Fibroblast of skin of scalp (primary cell): ENCODE results near the gene GINS1.
"Not testable (repeated sequence)": the region's sequence is repeated elsewhere in the genome, so short reads cannot be mapped to it uniquely, and the experiment has no call there.

Experiments used
- DNase-seq: peaks from one replicate; pipeline ENCODE4 v3.0.0-alpha.2; 2013

GINS1 gene

DNA sequence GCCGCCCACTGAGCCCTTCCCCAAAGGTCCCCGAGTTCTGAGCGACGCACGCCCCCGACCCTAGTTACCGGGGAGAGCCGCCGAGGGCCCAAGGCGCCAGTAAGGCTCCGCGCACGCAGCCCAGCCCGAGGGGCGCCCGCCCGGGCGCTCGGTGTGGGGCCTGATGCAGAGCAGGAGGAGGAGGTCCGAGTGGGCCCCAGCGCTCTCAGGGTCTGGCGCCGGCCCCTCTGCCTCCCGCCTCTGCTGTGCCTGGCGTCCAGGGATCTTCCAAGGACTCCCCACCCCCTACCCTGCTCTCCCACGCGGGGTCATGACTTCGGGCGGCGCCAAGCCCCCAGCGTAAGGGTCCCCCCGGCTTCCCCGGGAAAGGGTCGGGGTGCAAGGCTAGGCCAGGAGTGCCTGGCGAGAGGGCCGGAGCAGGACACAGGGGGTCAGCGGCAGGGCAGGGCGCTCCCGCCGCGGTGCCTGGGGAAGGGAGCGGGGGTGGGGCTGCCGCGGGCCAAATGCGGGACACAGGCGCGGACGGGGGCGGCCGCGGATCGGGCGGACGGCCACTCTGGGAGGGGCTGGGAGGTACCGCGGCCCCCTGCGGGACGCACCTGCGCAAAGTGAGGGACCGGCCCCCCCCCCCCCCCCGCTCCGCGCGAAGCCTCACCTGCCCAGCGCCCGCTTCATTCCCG is 17.5 kb upstream of the GINS1 start:
- DNase-seq, result peak; percentile 23

DNA sequence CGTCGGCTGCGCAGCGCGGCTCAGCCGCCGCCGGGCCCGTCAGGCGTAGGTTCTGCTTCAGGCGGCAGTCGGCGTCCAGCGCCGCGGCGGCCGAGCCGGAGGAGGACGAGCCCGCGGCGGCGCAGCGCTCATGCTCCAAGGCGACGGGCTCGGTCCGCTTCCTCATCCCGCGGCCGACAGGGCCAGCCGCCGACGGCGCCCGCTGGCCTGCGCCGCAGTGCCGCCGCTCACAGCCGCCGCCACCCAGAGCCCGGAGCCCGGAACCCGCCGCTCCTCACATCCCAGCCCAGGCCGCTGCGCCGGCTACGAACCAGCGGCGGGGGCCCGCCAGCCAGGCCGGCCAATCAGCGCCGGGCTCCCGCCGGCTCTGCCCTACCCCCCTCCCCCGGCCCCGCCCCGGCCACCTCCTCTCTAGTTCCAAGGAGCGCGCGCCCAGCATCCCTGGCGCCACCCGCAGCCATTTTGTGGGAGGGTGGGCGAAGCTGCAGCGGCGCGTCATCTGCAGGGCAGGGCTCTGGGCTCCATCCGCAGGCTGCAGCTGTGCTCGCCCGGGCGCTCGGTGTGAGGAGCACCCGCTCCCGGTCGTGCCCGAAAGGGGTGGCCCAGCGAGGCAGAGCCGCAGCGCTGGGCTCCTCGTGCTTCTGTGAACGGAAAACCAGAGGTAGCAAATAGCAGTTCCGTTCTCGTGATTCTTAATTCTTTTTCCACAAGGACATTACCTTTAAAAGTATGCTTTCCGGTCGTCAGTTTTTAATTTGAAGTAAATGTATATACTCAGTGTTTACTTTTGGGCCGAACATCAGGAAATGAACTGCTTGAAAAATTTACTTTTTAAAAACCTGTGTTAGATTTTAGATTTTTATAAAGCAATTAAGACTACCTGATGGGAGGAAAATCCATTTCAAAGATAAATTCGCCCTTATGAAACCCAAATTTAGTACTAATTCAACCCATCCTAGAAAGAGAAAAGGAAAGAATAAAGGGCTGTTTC is 16.6 kb upstream of the GINS1 start, which contains the start of gene ABHD12:
Gene ABHD12, minus strand, starts transcription at position 298 of the 991 bp plus-strand sequence. Its CDS starts 132 bp downstream, at position 166.
- peak; percentile 98 for DNase-seq

DNA sequence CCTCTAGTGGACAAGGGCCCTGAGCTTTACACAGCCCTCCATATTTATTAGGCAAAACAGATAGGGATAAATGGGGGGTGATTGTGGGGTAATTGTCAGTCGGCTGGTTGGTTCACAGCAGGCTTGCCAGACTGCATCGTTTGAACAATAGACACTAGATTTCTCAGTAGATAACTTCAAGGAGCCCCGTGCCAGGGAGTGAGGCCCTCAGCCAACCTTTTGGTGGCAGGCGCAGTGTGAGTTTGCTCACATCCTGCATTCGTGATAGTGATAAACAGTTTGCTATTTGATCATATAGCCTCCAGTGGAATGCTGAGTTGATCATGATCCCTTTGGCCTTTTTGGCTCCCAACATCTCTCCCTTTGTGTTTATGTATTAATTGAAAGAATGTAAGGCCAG is 13.2 kb upstream of the GINS1 start:
- no peak for DNase-seq

DNA sequence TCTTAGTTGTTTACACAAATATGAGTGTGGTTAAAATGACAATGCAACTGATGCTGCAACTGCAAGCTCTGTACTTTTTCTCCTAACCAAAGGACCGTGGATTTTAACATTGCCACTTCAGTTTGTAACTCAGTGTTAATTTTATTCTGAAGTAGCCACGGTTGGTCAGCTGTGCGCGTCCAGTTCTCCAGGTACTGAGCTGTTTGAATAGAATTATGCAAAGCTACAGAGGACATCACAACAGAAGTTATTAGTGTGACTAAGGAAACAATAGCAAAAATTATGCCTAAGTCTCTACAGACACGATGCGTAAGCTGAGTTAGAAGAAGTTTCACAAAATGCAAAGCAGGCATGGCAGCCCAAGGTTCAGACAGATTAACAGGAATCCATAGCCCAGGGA is 12.5 kb upstream of the GINS1 start:
- no peak for DNase-seq

DNA sequence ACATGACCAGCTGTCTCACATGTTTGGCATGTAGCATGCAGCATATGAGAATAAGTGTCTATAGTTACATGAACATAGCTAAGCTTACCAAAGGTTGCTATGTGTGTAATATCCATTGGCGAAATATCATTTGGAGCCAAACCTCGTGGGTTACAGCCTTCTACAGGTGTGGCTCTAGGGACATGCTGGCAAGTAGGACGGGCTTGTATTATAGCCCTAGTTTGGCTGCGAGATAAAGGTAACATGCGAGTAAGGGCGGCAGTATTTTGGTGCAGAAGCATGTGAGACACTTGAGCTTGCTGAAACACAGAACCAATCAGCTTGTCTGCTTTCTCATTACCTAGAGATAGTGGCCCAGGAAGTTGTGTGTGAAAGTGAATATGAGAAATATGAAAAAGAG is 10.4 kb upstream of the GINS1 start:
- DNase-seq, result no peak

DNA sequence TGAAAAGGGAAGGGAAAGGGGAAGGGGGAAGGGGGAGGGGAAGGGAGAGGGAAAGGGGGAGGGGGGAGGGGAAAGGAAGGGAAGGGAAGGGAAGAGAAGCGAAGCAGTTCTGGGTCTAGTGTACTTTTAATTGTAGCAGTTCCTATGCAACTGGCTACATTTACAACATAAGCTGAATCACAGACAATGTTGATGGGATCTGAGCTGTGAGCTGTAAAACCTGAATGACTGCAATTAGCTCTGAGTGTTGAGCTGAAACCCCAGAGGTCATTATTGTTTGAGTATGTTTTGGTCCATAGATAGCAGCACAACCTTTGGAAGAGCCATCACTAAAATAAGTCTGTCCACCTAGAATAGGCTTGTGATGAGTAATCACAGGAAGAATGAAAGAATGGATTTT is 9.7 kb upstream of the GINS1 start:
- DNase-seq, result no peak

DNA sequence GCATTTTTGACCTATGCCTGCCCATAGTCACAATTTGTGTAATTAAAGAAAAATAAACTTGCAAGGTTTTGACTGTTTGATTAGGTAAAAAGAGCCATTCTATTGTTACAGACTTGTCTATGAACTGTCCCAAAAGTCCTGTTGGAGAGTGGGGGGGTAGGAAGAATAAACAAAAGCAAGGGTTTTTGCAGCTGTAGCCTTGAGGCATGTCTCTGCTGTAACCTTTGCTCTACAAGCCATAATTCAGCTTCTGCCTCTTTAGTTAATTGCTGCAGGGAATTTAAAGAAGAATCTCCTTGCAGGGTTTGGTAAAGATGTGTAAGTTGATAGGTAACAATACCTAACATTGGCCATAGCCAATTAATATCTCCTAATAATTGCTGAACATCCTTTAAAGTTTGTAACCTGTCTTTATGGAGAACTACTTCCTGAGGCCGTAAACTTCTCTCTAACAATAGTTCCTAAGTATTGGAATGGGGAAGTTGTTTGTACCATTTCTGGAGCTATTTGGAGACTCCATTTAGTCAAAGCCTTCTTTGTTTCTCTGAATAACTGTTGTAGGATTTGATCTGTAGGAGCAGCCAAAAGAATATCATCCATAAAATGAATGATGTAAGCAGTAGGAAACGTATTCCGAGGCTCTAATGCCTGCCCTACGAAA is 9.0 kb upstream of the GINS1 start:
- no peak for DNase-seq

DNA sequence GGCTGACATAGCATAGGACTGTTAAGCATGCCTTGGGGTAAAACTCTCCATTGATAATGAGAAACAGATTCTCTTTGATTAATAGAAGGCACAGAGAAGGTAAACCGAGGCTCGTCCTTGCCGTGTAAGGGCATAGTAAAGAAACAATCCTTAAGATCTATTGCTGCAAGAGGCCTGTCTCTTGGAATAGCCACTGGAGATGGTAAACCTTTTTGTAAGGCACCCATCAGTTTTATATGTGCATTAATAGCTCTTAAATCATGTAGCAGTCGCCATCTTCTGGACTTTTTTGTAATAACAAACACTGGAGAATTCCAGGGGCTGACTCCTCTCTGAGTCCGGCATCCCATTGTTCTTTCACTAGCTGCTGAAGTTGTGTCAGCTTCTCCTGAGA is 8.4 kb upstream of the GINS1 start:
- DNase-seq, result peak; percentile 80

DNA sequence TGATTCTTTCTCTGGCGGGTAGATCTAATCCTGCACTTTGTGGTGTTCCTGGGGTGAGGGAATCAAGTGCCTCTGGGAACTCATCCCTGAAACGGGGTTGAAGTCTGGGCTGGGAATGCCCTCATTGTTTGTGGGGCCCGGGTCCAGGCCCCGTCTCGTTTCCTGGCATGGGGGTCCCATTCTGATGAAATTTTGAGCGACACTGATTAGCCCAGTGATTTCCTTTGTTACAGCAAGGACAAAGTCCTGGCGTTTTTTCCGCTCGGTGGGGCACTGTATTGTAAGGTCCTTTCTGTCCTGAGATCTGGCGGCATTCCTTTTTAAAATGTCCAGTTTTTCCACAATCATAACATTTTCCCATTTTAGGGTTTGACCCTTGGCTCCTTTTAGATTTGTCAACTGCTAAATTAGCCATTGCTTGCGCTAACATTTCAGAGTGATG is 7.2 kb upstream of the GINS1 start:
- not testable (repeated sequence) for DNase-seq

DNA sequence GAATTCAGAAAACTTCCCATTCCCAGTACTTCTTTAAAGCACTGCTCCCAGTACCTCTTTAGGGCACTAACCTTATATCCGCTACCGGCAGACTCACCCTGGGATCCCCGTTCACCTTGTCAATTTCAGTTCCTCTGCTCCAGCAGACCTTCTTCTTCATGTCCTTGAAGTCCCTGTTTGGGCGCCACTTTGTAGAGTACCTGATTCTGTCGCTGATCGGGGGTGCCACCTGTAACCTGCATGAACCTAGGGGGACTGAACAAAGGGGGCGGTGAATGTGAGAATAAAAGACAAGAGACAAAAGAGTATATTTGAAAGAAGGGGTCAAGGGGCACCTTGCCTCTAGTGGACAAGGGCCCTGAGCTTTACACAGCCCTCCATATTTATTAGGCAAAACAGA is 4.9 kb upstream of the GINS1 start:
- no peak for DNase-seq

DNA sequence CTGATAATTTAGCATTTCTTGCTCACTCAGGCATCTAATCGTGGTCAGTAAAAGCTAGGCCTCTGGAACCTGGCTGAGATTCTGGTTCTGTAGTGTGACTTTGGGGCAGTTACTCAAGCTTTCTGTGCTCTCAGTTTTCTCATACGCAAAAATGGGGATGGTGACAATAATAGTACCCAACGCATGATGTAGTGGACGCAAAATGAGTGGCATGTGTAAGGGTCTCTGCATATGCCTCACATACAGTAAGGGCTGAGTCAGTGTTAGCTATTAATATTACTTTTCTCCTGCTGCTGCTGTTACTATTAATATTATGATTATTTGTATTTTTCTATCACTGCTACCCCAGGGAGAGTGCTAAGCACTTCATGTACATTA is 686 bp downstream of the GINS1 start:
- no peak for DNase-seq

DNA sequence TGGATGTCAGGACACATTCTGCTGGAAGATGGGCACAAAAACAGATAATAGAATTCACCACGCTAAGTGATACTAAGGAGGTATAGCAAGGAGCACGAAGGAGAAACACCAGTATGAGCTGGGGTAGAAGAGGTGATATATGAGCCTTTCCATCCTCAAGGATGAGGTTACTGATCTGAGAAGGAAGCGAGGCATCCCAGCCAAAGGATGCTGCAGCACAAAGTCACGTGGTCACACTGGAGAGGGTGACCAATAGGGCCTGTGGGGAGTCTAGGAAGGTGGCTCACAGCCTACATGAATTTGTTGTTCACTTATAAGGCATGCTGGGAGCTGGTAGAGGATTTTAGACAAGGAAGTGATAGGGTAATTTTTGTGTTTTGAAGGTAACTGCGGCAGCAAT is 1.4 kb downstream of the GINS1 start:
- no peak for DNase-seq

DNA sequence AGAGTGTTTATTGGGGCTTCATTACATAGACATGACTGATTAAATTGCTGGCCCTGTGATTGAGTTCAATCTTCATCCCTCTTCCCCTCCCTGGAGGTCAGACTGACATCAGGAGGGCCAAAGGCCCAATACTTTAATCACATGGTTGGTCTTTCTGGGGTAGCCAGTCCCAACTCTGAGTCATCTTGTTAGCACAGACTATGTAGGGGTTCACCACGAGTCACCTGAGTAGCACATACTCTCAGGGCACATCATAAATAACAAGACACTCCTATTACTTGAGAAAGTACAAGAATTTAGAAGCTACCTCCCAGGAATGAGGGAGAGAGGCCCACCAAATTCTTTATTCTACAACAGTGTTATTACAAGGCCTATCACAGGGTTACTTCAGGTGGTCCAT is 11.3 kb downstream of the GINS1 start:
- no peak for DNase-seq

DNA sequence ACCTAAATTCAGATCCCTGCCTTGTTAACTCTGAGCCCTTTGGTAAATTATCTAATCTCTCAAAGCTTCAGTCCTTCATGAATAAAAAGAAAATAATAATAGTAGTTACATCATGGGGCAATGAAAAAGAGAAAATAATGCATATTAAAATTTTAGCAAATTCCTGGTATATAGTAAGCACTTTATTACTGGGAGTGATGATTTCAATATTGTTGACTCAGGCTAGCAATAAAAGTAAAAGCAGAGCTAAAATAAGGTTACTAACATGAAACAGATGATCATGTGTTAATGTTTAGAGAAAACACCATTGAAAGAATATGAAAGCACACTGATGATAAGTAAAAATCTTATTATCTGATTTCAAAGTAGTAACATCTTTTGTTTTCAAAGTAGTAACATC is 13.6 kb downstream of the GINS1 start:
- no peak for DNase-seq

DNA sequence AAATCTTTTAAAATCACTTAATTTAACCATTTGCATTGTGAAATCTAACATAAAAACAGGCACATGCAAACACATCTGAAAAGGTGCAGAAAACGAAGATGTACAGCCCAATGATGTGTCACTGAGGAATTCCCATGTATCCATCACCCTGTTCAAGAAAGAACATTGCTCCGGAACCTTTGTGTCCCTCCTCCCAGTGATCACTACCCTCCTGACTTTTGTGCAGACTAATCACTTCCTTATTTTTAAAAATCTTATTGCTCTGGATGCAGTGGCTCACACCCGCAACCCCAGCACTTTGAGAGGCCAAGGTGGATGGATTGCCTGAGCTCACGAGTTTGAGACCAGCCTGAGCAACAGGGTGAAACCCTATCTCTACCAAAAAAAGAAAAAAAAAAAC is 14.6 kb downstream of the GINS1 start:
- no peak for DNase-seq

DNA sequence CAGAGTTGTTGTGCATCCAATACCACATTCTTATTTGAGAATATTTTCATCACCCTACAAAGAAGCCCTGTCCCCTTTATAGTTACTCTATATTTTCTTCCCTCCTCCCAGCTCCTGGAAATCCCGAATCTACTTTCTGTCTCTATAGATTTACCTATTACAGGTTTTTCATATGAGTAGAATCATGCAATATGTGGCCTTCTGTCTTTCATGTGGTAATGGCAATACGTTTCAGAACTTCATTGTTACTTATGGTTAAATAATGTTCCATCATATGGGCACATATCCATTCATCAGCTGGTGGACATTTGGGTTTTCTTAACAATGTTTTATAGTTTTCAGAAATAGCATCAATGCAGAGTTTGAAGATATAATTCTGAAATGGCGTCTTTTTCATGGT is 17.1 kb downstream of the GINS1 start:
- DNase-seq, result no peak

DNA sequence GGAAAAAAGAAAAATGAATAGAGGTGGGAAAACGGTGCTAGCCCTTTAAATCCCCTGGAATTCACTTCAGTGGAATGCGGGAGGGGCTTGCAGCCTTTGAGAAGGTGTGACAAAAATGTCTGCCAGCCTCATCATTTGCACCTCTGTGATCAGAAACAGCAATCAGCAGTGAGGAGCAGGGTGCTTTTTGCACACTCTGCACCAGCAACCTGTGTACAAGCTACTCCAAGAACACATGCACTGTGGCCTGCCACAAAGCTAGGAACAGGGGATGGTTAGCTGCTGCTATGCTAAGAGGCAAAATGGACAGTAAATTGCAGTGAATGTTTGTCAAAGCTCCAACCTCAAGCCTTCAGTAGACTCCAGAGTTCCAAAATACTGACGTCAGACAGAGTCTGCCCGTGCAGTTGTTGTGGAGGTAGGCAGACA is 29.7 kb downstream of the GINS1 start:
- no peak for DNase-seq

DNA sequence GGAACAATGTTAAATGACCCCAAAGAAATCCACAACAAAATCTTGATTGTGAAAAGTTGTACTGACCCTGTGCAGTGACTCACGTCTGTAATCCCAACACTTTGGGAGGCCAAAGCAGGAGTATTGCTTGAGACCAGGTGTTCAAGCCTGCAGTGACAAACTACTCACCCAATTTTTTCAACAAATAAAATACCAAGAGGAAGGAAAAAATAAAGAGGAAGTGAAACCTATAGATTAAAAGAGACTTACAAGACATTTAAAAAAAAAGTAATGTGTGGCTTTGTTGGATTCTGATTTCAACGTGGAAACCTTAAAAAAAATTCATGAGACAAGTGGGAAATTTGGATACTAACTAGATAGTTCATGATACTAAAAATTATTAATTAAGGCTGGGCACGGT is 31.9 kb downstream of the GINS1 start:
- DNase-seq, result no peak

DNA sequence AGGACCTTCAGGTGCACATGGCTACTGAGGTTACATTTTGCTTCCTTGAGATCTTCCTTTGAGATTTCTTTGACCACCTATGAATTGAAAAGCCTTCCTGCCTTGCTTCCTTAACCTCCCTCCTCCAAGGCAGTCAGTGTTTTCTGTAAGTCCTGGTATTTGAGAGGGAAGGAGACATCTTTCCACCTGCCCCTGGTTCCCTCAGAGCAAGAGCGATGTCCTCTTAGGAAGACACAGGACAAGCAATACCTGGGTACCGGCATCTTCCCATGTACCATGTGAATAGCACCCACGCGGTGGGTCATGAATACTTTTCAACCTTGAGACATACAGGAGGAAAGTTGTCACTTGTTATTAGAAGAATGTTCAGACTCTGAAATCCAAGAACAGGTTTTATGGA is 37.1 kb downstream of the GINS1 start:
- no peak for DNase-seq

DNA sequence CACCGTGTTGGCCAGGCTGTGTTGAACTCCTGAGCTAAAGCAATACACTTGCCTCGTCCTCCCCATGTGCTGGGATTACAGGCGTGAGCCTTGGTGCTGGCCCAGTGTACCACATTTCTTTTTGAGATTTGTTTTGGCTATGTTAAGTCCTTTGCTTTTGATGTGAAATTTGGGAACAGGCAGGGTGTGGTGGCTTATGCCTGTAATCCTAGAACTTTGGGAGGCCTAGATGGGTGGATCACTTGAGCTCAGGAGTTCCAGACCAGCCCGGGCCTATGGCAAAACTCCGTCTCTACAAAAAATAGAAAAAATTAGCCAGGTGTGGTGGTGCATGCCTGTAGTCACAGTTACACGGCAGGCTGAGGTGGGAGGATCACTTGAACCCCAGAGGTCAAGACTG is 40.2 kb downstream of the GINS1 start:
- DNase-seq, result no peak

DNA sequence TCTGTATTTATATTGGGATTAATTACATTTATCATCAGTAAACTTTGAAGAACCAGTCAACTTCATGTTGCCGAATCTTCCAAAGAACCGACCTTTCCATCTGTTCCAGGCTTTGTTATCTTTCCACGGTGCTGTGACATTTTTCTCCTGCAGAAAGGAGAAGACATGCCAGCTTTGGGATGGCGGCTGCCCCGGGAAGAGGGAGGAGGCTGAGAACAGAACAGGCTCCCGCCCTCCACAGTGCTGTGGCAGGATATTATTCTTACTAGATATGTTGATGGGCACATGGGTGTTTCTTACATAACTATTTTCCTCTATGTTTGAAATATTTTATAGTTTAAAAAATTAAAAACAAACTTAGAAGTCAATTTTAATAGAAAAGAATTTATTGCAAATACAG is 44.9 kb downstream of the GINS1 start:
- no peak for DNase-seq

DNA sequence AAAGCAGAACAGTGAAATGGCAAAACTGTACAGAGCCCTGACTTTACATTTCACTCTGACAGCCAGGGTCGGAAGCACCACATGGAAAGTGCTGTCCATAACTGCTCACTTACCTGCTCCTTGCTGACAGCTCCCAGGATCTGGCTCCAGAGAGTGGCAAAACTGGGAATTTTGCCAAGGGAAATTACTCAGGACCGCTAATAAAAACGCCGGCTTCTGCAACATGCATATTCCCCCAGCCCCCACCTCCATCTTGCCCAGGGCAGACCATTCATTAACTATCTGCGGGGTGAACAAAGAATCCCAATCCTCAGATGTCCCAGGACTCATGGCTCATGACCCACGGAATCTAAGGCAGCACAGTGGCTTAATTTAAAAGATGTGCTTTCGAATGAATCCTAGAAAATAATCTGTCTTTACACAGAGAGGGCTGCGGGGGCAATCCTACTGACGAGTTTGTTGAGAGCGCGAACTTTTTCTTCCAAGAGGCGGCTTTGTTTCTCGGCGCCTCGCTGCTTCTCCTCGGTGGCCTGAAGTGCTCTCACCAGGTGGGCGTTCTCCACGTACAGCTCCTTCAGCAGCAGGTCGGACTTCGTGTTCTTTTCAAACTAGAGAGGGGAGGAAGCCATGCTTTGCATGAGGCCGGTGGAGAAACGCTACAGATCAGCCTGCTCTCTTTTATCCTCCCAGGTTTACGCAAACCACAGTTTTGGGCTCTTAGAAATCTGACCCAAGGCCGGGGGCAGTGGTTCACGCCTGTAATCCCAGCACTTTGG is 45.8 kb downstream of the GINS1 start:
- peak; percentile 20 for DNase-seq
